Bronchial epithelial cell (primary cell): ENCODE measurements around the gene SLC6A7. TPM values are rescaled to one million over a fixed set of nuclear protein-coding genes. Genes with fewer than 3 reads are reported as not detected.

ENCODE experiments used
- DNase-seq: peaks from one replicate; pipeline ENCODE4 v3.0.0-alpha.2; 2010; ENCODE audit warnings: low read depth
- FAIRE-seq: peaks from 2 replicates; lab custom pipeline; 2011; peaks lifted over from hg19 to GRCh38; lab: Jason Lieb, UNC
- H3K27me3 ChIP-seq: 2 replicates; pipeline ENCODE4 v1.5.1; 2011; ENCODE audit warnings: low read length; ENCODE audit not compliant: control insufficient read depth, insufficient read depth
- H3K36me3 ChIP-seq: 2 replicates; pipeline ENCODE4 v1.5.1; 2011; ENCODE audit warnings: low read length; ENCODE audit not compliant: control insufficient read depth, insufficient read depth
- H3K4me3 ChIP-seq: 2 replicates; pipeline ENCODE4 v1.5.1; 2011; ENCODE audit warnings: mild to moderate bottlenecking, low read depth, low read length, control low read depth
- CTCF ChIP-seq: IDR thresholded peaks from 2 replicates; pipeline ENCODE4 v1.5.1; 2011; ENCODE audit warnings: mild to moderate bottlenecking, moderate library complexity, low read length, control low read depth, inconsistent platforms; ENCODE audit not compliant: insufficient read depth, severe bottlenecking
- total RNA-seq: library from RNA; depleted of rRNA; stranded (reverse); fragments of >200 nt; gene quantifications from 2 replicates; pipeline ENCODE4 v1.2.1, GENCODE V29; 2014

SLC6A7 gene
- total RNA-seq, 1 donor from 2014 or later = not detected

- no peak for TF ChIP-seq CTCF
- Histone ChIP-seq H3K4me3 (no peak overlapping the region), H3K27me3 (peaks cover 2% of the 10 kb centered on the region), H3K36me3 (no peaks in the 10 kb centered on the region)
- no peak for FAIRE-seq
- DNase-seq = no peak
Observed at GRCh38 chr5:150258130-150258529, 68.3 kb downstream of the SLC6A7 start.

Other genes with a start within 250 kb of the SLC6A7 start
- not detected in 2 replicates for gene PDE6A, start 245.3 kb upstream of the SLC6A7 start, total RNA-seq
- gene SLC26A2, start 229.3 kb upstream of the SLC6A7 start, total RNA-seq = 1.8 TPM in 2 replicates
- gene TIGD6, start 189.4 kb upstream of the SLC6A7 start, total RNA-seq = 5.8 and 6.8 TPM in 2 replicates
- 21.9 and 22.9 TPM in 2 replicates for gene HMGXB3, start 189.3 kb upstream of the SLC6A7 start, total RNA-seq
- not detected in 2 replicates for gene CSF1R, start 103.5 kb upstream of the SLC6A7 start, total RNA-seq
- gene PDGFRB, start 34.2 kb upstream of the SLC6A7 start, total RNA-seq = 0.26 and 1.6 TPM in 2 replicates
- not detected in 2 replicates for gene CDX1, start 23.3 kb upstream of the SLC6A7 start, total RNA-seq
- gene CAMK2A, start 99.7 kb downstream of the SLC6A7 start, total RNA-seq = under 0.01 TPM in 1 of 2 replicates, not detected in the other
- gene ARSI, start 112.8 kb downstream of the SLC6A7 start, total RNA-seq = 5.4 and 5.8 TPM in 2 replicates
- gene TCOF1, start 167.6 kb downstream of the SLC6A7 start, total RNA-seq = 8.4 and 9.0 TPM in 2 replicates
- gene CD74, start 222.8 kb downstream of the SLC6A7 start, total RNA-seq = 1.1 and 3.8 TPM in 2 replicates